Measurements from ENCODE around the gene TMC4.

- TF ChIP-seq CTCF (conservative IDR thresholded peaks at IDR 0.05; ENCODE audit: low read length) (no peak), EZH2phosphoT487 (IDR thresholded peaks at IDR 0.05; ENCODE audit: borderline replicate concordance) (no peak)
Measured at GRCh38 chr19:54191011-54191810, 18.3 kb upstream of the TMC4 start, which contains the start of gene TSEN34.
